ENCODE data around the gene KCNE2.
"Not testable (repeated sequence)": the region's sequence is repeated elsewhere in the genome, so short reads cannot be mapped to it uniquely, and the experiment has no call there.

KCNE2 gene

GRCh38 chr21:34407294-34407693 lies 43.5 kb downstream of the KCNE2 start:
- not testable (repeated sequence) for DNase-seq (ENCODE audit: low read depth)

- not testable (repeated sequence) for DNase-seq (ENCODE audit: low read depth)
Measured at GRCh38 chr21:34417448-34418077, 53.8 kb downstream of the KCNE2 start.

Data from non-pigmented ciliary epithelial cell (primary cell).